DND-41 (cell line): ENCODE measurements around the gene C15orf62.

Experiments
- ATAC-seq: fragments of 200-7000 bp; cut with Tn5 transposase; 3 replicates; pipeline ENCODE4 v1.9.1; 2021; ENCODE audit warnings: low read depth; ENCODE audit not compliant: insufficient read depth
- DNase-seq: peaks from one replicate; pipeline ENCODE4 v3.0.0-alpha.2; 2020
- H2AFZ ChIP-seq: 2 replicates; pipeline ENCODE4 v1.6.0; 2012; ENCODE audit warnings: low read depth, low read length
- H3K27ac ChIP-seq: 2 replicates; pipeline ENCODE4 v1.5.1; 2012; ENCODE audit warnings: low read length, inconsistent platforms
- H3K27me3 ChIP-seq: fragments of 200-600 bp; sonication (generic); 2 replicates; pipeline ENCODE4 v1.6.0; 2012; ENCODE audit warnings: low read length, mild to moderate bottlenecking, inconsistent platforms; ENCODE audit not compliant: insufficient read depth, poor library complexity
- H3K36me3 ChIP-seq: 2 replicates; pipeline ENCODE4 v1.5.1; 2012; ENCODE audit warnings: low read length, inconsistent platforms; ENCODE audit not compliant: insufficient read depth
- H3K4me1 ChIP-seq: 2 replicates; pipeline ENCODE4 v1.5.1; 2012; ENCODE audit warnings: mild to moderate bottlenecking, low read length; ENCODE audit not compliant: insufficient read depth
- H3K4me2 ChIP-seq: 2 replicates; pipeline ENCODE4 v1.6.0; 2012; ENCODE audit warnings: mild to moderate bottlenecking, moderate library complexity, low read length, inconsistent platforms; ENCODE audit not compliant: insufficient read depth
- H3K4me3 ChIP-seq, 2 experiments: fragments of 200-600 bp in 1 of 2; shearing (Covaris generic) in 1 of 2; 2 replicates each; pipeline ENCODE4 v1.5.1; 2012 to 2016; ENCODE audit warnings: inconsistent platforms in 2 of 2, low read length in 2 of 2, mild to moderate bottlenecking in 2 of 2, low read depth in 1 of 2, moderate library complexity in 1 of 2
- H3K79me2 ChIP-seq: 2 replicates; pipeline ENCODE4 v1.6.0; 2012; ENCODE audit warnings: low read length, inconsistent platforms; ENCODE audit not compliant: insufficient read depth
- H3K9ac ChIP-seq: 2 replicates; pipeline ENCODE4 v1.6.0; 2012; ENCODE audit warnings: low read depth, mild to moderate bottlenecking, inconsistent platforms, low read length, moderate library complexity
- H3K9me3 ChIP-seq: 2 replicates; pipeline ENCODE4 v1.5.1; 2012; ENCODE audit warnings: low read length, moderate library complexity, mild to moderate bottlenecking, inconsistent platforms; ENCODE audit not compliant: insufficient read depth, severe bottlenecking
- H4K20me1 ChIP-seq: 2 replicates; pipeline ENCODE4 v1.6.0; 2012; ENCODE audit warnings: low read length; ENCODE audit not compliant: insufficient read depth
- CTCF ChIP-seq: IDR thresholded peaks from 2 replicates; pipeline ENCODE4 v1.5.1; 2012; ENCODE audit warnings: borderline replicate concordance, low read length, moderate library complexity, mild to moderate bottlenecking; ENCODE audit not compliant: poor library complexity, severe bottlenecking; ENCODE audit errors: extremely low read depth
- EZH2 ChIP-seq: IDR thresholded peaks from 3 replicates; pipeline ENCODE4 v1.6.1; 2012; ENCODE audit warnings: borderline replicate concordance, low read depth, mild to moderate bottlenecking, moderate library complexity, low read length, inconsistent platforms; ENCODE audit not compliant: severe bottlenecking

The C15orf62 gene

GRCh38 chr15:40755812-40756208, 14.0 kb upstream of the C15orf62 start:
- Histone ChIP-seq H3K4me1 (peaks cover 41% of the 10 kb centered on the region), H3K4me2 (peak overlapping the region; percentile 99), H3K79me2 (peaks cover 34% of the 10 kb centered on the region), H3K36me3 (peaks cover 20% of the 10 kb centered on the region), H2AFZ (peak overlapping the region; percentile 92), H3K27me3 (no peaks in the 10 kb centered on the region), H3K9ac (peak overlapping the region; percentile 95), H3K4me3 (peak overlapping the region; percentile 36 to 98; a peak in 3 of 4 replicates), H4K20me1 (peaks cover 3% of the 10 kb centered on the region; the same call in 1 of the 2 replicates), H3K9me3 (no peaks in the 10 kb centered on the region), H3K27ac (peak overlapping the region; percentile 100)
- TF ChIP-seq EZH2 = no peak
- no peak for TF ChIP-seq CTCF
- no peak for ATAC-seq
- peak; percentile 15 for DNase-seq

GRCh38 chr15:40756938-40757337, 12.8 kb upstream of the C15orf62 start:
- Histone ChIP-seq H3K27me3 (no peaks in the 10 kb centered on the region), H3K79me2 (peaks cover 26% of the 10 kb centered on the region), H3K9me3 (no peaks in the 10 kb centered on the region), H3K4me1 (peaks cover 34% of the 10 kb centered on the region), H3K4me3 (no peak overlapping the region), H3K9ac (no peak overlapping the region), H2AFZ (no peak overlapping the region), H3K27ac (no peak overlapping the region), H4K20me1 (peaks cover 1% of the 10 kb centered on the region; the same call in 1 of the 2 replicates), H3K4me2 (no peak overlapping the region), H3K36me3 (peaks cover 9% of the 10 kb centered on the region)
- no peak for DNase-seq
- no peak for TF ChIP-seq EZH2
- no peak for TF ChIP-seq CTCF
- ATAC-seq = no peak

- H2AFZ ChIP-seq = no peak overlapping the region
- H3K9ac ChIP-seq = no peak overlapping the region
- H3K36me3 ChIP-seq = no peaks in the 10 kb centered on the region
- ATAC-seq = no peak
- no peaks in the 10 kb centered on the region for H4K20me1 ChIP-seq
- H3K9me3 ChIP-seq = no peaks in the 10 kb centered on the region
- no peak overlapping the region for H3K4me3 ChIP-seq
- H3K4me2 ChIP-seq = no peak overlapping the region
- TF ChIP-seq EZH2 (no peak), CTCF (no peak)
- peaks cover under 1% of the 10 kb centered on the region for H3K79me2 ChIP-seq
- DNase-seq = no peak
- no peak overlapping the region for H3K27ac ChIP-seq
- peaks cover 8% of the 10 kb centered on the region for H3K4me1 ChIP-seq
- no peaks in the 10 kb centered on the region for H3K27me3 ChIP-seq
Observed at GRCh38 chr15:40759961-40760360, 9.8 kb upstream of the C15orf62 start.
